Vagina (tissue), 2 donors: ENCODE data around the gene GSG1L. TPM values are rescaled to one million over a fixed set of nuclear protein-coding genes. Genes with fewer than 3 reads are reported as not detected.
A peak's percentile ranks its signal among the peaks of the same experiment; 100 is the strongest.

ENCODE experiments used
- DNase-seq, 2 donors: peaks; one replicate each; pipeline ENCODE4 v3.0.0-alpha.2; 2017; ENCODE audit errors: extremely low spot score in 2 of 2
- H3K27ac ChIP-seq: fragments of 200-600 bp; sonication (generic); one replicate; pipeline ENCODE4 v1.5.1; 2019
- H3K27me3 ChIP-seq: fragments of 200-600 bp; sonication (generic); one replicate; pipeline ENCODE4 v1.5.1; 2019
- H3K36me3 ChIP-seq, 2 donors: fragments of 200-600 bp; sonication (generic); one replicate each; pipeline ENCODE4 v1.5.1; 2017 to 2019
- H3K4me1 ChIP-seq: fragments of 200-600 bp; sonication (generic); one replicate; pipeline ENCODE4 v1.5.1; 2019
- H3K4me3 ChIP-seq, 2 donors: fragments of 200-600 bp; sonication (generic); 1 replicate in 1 of 2; 2 replicates in 1 of 2; pipeline ENCODE4 v1.5.1; 2016 to 2019
- H3K9me3 ChIP-seq: fragments of 200-600 bp; sonication (generic); one replicate; pipeline ENCODE4 v1.5.1; 2019
- POLR2A ChIP-seq, 2 donors: fragments of 450-650 bp; IDR thresholded peaks; one replicate each; pipeline ENCODE4 v1.6.1; 2017; ENCODE audit warnings: antibody characterized with exemption in 2 of 2, mild to moderate bottlenecking in 2 of 2, moderate library complexity in 2 of 2
- POLR2AphosphoS5 ChIP-seq, 2 donors: sonication (generic); formaldehyde crosslinking; IDR thresholded peaks; one replicate each; pipeline ENCODE4 v1.9.0; 2017; ENCODE audit warnings: antibody characterized with exemption in 2 of 2, mild to moderate bottlenecking in 2 of 2, low read depth in 1 of 2; ENCODE audit not compliant: insufficient read depth in 1 of 2
- intact Hi-C: fragments of 100-400 bp; cut with DNase I; formaldehyde crosslinking; loops from one replicate; pipeline ENCODE4 v1.15.1; 2023
- total RNA-seq: library from RNA; depleted of rRNA; stranded (reverse); fragments of >200 nt; gene quantifications from one replicate; pipeline ENCODE4 v1.2.3, GENCODE V29; 2016
- TF ChIP-seq, protein P1 (sequence below), 3 experiments: fragments of 450-650 bp in 2 of 3; fragments of 200-600 bp in 1 of 3; sonication (generic) in 1 of 3; IDR thresholded peaks; one replicate each; pipeline ENCODE4 v1.5.1; 2017 to 2019; ENCODE audit warnings: antibody characterized with exemption in 3 of 3, mild to moderate bottlenecking in 2 of 3, moderate library complexity in 2 of 3

Gene GSG1L
- total RNA-seq, 1 donor from 2014 or later = not detected

DNA sequence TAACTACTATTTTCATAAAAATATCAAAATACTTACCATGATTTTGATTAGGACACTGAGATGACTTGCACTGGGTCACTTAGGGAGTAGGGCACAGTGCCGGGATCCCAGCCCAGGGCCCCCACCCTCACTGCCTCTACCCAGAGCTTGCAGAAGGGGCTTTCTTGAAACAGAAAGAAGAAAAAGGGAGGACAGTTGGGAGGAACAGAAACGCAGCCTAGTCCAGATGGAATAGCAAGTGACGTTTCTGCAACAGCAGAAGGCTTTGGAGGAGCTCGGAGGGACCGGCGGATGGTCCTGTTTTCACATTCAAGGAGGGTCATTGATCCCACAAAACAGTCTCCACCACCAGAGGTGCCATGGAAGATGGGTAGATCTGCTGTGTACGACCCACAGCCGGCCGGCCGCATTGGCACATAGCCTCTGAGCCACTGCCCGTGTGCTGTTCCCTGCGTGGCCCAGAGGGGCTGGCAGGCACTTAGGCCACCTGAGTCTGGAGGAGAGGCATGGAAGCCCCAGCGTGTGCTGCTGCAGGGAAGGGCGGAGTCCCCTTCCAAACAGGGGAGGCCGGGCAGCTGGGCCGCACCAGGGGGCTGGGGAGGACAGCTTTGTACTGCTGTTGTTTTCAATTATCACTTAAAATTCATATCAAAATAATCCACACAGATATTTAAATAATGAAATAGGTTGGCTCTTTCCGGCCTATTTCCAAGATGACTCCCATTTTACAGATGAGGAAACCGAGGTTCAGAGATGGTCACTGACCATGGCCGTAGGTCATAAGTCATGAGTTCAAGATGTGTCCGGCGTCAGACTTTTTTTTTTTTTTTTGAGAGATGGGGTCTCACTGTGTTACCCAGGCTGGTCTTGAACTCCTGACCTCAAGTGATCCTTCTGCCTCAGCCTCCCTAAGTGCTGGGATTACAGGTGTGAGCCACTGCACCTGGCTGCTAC, 22.9 kb upstream of the GSG1L start:
- Histone ChIP-seq H3K27me3 (no peaks in the 10 kb centered on the region), H3K36me3 (no peaks in the 10 kb centered on the region), H3K27ac (no peak overlapping the region), H3K9me3 (no peaks in the 10 kb centered on the region), H3K4me1 (peaks cover 7% of the 10 kb centered on the region), H3K4me3 (no peak overlapping the region)
- intact Hi-C loops = no loop called here
- DNase-seq = no peak
- TF ChIP-seq POLR2A (IDR thresholded peaks at IDR 0.05) (no peak), POLR2AphosphoS5 (IDR thresholded peaks at IDR 0.05; ENCODE audit: insufficient read depth in 1 of 2, low read depth in 1 of 2) (no peak)
- TF ChIP-seq, protein P1, sequence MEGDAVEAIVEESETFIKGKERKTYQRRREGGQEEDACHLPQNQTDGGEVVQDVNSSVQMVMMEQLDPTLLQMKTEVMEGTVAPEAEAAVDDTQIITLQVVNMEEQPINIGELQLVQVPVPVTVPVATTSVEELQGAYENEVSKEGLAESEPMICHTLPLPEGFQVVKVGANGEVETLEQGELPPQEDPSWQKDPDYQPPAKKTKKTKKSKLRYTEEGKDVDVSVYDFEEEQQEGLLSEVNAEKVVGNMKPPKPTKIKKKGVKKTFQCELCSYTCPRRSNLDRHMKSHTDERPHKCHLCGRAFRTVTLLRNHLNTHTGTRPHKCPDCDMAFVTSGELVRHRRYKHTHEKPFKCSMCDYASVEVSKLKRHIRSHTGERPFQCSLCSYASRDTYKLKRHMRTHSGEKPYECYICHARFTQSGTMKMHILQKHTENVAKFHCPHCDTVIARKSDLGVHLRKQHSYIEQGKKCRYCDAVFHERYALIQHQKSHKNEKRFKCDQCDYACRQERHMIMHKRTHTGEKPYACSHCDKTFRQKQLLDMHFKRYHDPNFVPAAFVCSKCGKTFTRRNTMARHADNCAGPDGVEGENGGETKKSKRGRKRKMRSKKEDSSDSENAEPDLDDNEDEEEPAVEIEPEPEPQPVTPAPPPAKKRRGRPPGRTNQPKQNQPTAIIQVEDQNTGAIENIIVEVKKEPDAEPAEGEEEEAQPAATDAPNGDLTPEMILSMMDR (IDR thresholded peaks at IDR 0.05) = no peak

DNA sequence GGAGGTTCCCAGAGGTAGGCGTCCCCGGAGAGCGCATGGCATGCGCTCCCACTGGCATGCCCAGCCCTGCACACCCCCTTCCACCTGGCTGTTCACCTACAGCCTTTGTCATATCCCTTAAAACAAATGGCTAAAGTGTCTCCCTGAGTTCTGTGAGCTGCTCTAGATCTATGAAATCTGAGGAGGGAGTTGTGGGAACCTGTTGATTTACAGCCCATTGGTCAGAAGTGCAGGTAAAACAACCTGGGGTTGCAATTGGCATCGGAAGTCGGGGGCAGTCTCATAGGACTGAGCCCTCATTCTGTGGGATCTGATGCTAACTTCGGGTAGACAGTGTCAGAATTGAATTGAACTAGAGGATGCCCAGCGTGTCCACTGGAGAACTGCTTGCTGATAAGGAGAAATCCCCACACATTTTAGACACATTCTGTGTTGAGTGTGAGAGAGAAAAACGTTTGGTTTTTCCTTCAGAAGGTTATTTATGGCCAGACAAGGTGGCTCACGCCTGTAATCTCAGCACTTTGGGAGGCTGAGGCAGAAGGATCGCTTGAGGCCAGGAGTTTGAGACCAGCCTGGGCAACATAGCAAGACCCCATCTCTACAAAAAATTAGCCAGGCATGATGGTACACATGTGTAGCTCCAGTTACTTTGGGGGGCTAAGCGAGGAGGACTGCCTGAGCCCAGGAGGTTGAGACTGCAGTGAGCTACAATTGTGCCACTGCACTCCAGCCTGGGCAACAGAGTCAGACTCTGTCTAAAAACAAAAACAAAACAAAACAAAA, 22.1 kb upstream of the GSG1L start:
- H3K4me3 ChIP-seq = no peak overlapping the region
- no peaks in the 10 kb centered on the region for H3K9me3 ChIP-seq
- no peak overlapping the region for H3K27ac ChIP-seq
- H3K27me3 ChIP-seq = no peaks in the 10 kb centered on the region
- H3K4me1 ChIP-seq = peaks cover 7% of the 10 kb centered on the region
- no peaks in the 10 kb centered on the region for H3K36me3 ChIP-seq
- no peak for DNase-seq
- TF ChIP-seq POLR2A (IDR thresholded peaks at IDR 0.05) (no peak), POLR2AphosphoS5 (IDR thresholded peaks at IDR 0.05; ENCODE audit: insufficient read depth in 1 of 2, low read depth in 1 of 2) (no peak)
- TF ChIP-seq, protein P1 (IDR thresholded peaks at IDR 0.05) = no peak
- intact Hi-C loops = no loop called here

DNA sequence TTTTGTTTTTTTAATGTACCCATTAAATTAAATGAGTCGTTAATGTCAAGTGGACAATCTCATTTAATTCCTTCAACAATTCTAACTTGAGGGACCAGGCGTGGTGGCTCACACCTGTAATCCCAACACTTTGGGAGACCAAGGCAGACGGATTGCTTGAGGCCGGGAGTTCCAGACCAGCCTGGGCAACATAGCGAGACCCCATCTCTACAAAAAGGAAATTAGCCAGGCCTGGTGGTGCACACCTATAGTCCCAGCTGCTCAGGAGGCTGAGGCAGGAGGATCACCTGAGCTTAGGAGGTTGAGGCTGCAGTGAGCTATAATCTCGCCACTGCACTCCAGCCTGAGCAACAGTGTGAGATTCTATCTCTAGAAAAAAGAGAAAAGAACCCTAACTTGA, 20.7 kb upstream of the GSG1L start:
- Histone ChIP-seq H3K9me3 (no peaks in the 10 kb centered on the region), H3K27me3 (no peaks in the 10 kb centered on the region), H3K27ac (no peak overlapping the region), H3K4me1 (peaks cover 7% of the 10 kb centered on the region), H3K36me3 (no peaks in the 10 kb centered on the region), H3K4me3 (no peak overlapping the region)
- intact Hi-C loops = no loop called here
- no peak for TF ChIP-seq POLR2AphosphoS5 (IDR thresholded peaks at IDR 0.05; ENCODE audit: insufficient read depth in 1 of 2, low read depth in 1 of 2)
- TF ChIP-seq, protein P1 (IDR thresholded peaks at IDR 0.05) = no peak
- DNase-seq = no peak

DNA sequence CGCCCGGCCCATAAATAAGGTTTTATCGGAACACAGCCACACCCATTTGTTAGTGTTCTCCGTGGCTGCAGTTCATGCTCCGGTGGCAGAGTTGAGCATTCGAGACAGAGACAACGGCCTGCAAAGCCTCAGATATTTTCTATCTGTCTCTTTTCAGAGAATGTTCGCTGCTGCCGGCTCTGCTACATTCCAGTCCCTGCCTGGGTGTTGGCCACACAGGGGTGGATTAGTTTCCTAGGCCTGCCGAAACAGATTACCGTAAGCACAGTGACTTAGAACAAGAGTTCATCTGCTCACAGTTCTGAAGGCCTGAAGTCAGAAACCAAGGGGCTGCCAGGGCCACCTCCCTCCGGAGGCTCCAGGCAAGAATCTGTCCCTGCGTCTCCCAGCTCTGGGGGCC, 19.1 kb upstream of the GSG1L start:
- Histone ChIP-seq H3K4me3 (no peak overlapping the region), H3K27me3 (no peaks in the 10 kb centered on the region), H3K4me1 (peaks cover 7% of the 10 kb centered on the region), H3K9me3 (no peaks in the 10 kb centered on the region), H3K27ac (peak overlapping the region; percentile 14), H3K36me3 (no peaks in the 10 kb centered on the region)
- intact Hi-C loops = no loop called here
- TF ChIP-seq POLR2A (IDR thresholded peaks at IDR 0.05) = no peak
- peak in 1 of 2 donors; percentile 13 for TF ChIP-seq POLR2AphosphoS5 (IDR thresholded peaks at IDR 0.05; ENCODE audit: insufficient read depth in 1 of 2, low read depth in 1 of 2)
- TF ChIP-seq, protein P1 (IDR thresholded peaks at IDR 0.05) = no peak
- no peak for DNase-seq
